GM19438 (cell line): ENCODE measurements around the gene SEBOX.

Experiments
- ATAC-seq: cut with Tn5 transposase; IDR thresholded peaks from one replicate; pipeline ENCODE4 v1.9.1; 2021; ENCODE audit warnings: low read depth; ENCODE audit not compliant: unreplicated experiment

Gene SEBOX

GRCh38 chr17:28324267-28324745 lies 40.7 kb downstream of the SEBOX start:
- ATAC-seq = no peak

GRCh38 chr17:28320215-28321061 lies 44.6 kb downstream of the SEBOX start:
- no peak for ATAC-seq

- ATAC-seq = no peak
Measured at GRCh38 chr17:28319598-28319935, 45.4 kb downstream of the SEBOX start.

- ATAC-seq = peak; percentile 98
Measured at GRCh38 chr17:28318759-28319597, 46.0 kb downstream of the SEBOX start, which contains the start of gene TMEM97. Gene TMEM97 (plus strand): TSS chr17:28319200. CDS start chr17:28319240, 40 bp downstream.

GRCh38 chr17:28317966-28318758 lies 46.8 kb downstream of the SEBOX start:
- no peak for ATAC-seq

- ATAC-seq = no peak
Measured at GRCh38 chr17:28317099-28317965, 47.7 kb downstream of the SEBOX start.

- no peak for ATAC-seq
Measured at GRCh38 chr17:28315846-28316705, 48.9 kb downstream of the SEBOX start.

- ATAC-seq = no peak
Measured at GRCh38 chr17:28313841-28314240, 51.2 kb downstream of the SEBOX start.
